Activated naive CD8-positive, alpha-beta T cell (primary cell): Measurements from ENCODE around the gene SPAG9.

ENCODE experiments used
- H3K27ac Mint-ChIP-seq: one replicate; pipeline ENCODE4 v1.8.0; 2021; ENCODE audit warnings: mixed read lengths
- H3K27me3 Mint-ChIP-seq: one replicate; pipeline ENCODE4 v1.8.0; 2021; ENCODE audit warnings: mixed read lengths
- H3K36me3 Mint-ChIP-seq: one replicate; pipeline ENCODE4 v1.8.0; 2021; ENCODE audit warnings: mixed read lengths
- H3K4me1 Mint-ChIP-seq: one replicate; pipeline ENCODE4 v1.8.0; 2021; ENCODE audit warnings: low read depth, mixed read lengths
- H3K4me3 Mint-ChIP-seq: one replicate; pipeline ENCODE4 v1.8.0; 2021; ENCODE audit warnings: mild to moderate bottlenecking, mixed read lengths
- H3K9me3 Mint-ChIP-seq: one replicate; pipeline ENCODE4 v1.8.0; 2021; ENCODE audit warnings: low read depth, mixed read lengths

The SPAG9 gene, protein sequence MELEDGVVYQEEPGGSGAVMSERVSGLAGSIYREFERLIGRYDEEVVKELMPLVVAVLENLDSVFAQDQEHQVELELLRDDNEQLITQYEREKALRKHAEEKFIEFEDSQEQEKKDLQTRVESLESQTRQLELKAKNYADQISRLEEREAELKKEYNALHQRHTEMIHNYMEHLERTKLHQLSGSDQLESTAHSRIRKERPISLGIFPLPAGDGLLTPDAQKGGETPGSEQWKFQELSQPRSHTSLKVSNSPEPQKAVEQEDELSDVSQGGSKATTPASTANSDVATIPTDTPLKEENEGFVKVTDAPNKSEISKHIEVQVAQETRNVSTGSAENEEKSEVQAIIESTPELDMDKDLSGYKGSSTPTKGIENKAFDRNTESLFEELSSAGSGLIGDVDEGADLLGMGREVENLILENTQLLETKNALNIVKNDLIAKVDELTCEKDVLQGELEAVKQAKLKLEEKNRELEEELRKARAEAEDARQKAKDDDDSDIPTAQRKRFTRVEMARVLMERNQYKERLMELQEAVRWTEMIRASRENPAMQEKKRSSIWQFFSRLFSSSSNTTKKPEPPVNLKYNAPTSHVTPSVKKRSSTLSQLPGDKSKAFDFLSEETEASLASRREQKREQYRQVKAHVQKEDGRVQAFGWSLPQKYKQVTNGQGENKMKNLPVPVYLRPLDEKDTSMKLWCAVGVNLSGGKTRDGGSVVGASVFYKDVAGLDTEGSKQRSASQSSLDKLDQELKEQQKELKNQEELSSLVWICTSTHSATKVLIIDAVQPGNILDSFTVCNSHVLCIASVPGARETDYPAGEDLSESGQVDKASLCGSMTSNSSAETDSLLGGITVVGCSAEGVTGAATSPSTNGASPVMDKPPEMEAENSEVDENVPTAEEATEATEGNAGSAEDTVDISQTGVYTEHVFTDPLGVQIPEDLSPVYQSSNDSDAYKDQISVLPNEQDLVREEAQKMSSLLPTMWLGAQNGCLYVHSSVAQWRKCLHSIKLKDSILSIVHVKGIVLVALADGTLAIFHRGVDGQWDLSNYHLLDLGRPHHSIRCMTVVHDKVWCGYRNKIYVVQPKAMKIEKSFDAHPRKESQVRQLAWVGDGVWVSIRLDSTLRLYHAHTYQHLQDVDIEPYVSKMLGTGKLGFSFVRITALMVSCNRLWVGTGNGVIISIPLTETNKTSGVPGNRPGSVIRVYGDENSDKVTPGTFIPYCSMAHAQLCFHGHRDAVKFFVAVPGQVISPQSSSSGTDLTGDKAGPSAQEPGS (N-terminal part only)

GRCh38 chr17:51120739-51121619, at the start of gene SPAG9:
SPAG9 (minus strand) TSS chr17:51120868; CDS start chr17:51120656, 212 bp downstream.
- no peaks in the 10 kb centered on the region for H3K9me3 Mint-ChIP-seq
- H3K27ac Mint-ChIP-seq: peak within 1 kb of the TSS; percentile 99
- H3K4me1 Mint-ChIP-seq: peaks cover 56% of the 10 kb centered on the region
- peak within 1 kb of the TSS; percentile 98 for H3K4me3 Mint-ChIP-seq
- H3K27me3 Mint-ChIP-seq: no peaks in the 10 kb centered on the region
- H3K36me3 Mint-ChIP-seq: no peaks in the 10 kb centered on the region

- Mint-ChIP-seq H3K27ac (peak overlapping the region; percentile 61), H3K36me3 (peaks cover 14% of the 10 kb centered on the region), H3K4me1 (peaks cover 35% of the 10 kb centered on the region), H3K9me3 (no peaks in the 10 kb centered on the region), H3K4me3 (peak overlapping the region; percentile 53), H3K27me3 (no peaks in the 10 kb centered on the region)
Observed at GRCh38 chr17:51169340-51169739, 48.7 kb upstream of the SPAG9 start.

DNA sequence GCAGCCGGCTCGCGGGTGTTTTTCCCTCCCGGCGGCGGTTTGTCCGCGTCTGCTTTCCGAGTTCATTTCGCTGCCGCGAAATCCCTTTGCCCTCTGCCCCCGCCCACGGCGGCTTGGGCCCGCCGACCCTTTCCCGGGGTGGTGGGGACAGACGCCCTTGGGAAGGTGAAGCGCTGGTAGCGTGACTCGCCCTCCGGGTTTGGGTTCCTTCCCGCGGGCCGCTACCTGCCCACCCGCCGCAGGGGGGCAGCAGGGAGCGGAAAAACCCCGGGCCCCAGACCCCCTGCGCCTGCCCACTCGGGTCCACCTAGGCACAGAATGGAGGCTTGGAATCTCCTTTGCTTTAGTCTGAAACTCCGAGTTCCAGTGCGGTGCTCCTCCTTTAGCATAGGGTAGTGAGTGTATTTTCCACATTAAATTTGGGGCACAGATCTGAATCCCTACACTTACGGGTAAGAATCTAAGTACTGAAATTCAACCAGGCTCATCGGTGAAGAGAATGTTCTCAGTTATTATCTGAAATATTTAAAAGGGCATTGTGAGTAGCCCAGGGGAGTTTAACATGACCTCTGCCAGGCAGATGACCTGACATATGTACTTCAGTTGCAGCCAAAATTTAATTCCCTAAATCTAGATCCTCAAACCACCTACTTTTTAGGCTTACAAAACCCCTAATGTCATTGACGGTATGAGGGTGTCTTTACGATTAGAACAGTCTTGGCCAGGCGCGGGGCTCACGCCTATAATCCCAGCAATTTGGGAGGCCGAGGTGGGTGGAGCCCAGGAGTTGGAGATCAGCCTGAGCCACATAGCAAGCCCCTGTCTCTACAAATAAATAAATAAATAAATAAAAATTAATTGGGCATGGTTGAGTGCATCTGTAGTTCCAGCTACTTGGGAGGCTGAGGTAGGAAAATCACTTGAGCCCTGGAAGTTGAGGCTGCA, 46.6 kb upstream of the SPAG9 start:
- Mint-ChIP-seq H3K36me3 (peaks cover 13% of the 10 kb centered on the region), H3K9me3 (no peaks in the 10 kb centered on the region), H3K27ac (peak overlapping the region; percentile 90), H3K4me3 (peak overlapping the region; percentile 96), H3K27me3 (no peaks in the 10 kb centered on the region), H3K4me1 (peaks cover 35% of the 10 kb centered on the region)

GRCh38 chr17:51166198-51166986, 45.7 kb upstream of the SPAG9 start, which contains the start of gene NME2:
NME2 (plus strand) TSS chr17:51166411; CDS start chr17:51166831, 420 bp downstream.
- Mint-ChIP-seq H3K36me3 (peaks cover 17% of the 10 kb centered on the region), H3K27me3 (no peaks in the 10 kb centered on the region), H3K4me1 (peaks cover 35% of the 10 kb centered on the region), H3K27ac (peak within 1 kb of the TSS; percentile 97), H3K9me3 (no peaks in the 10 kb centered on the region), H3K4me3 (peak within 1 kb of the TSS; percentile 96)

GRCh38 chr17:51165680-51166197, 45.1 kb upstream of the SPAG9 start:
- H3K9me3 Mint-ChIP-seq: no peaks in the 10 kb centered on the region
- H3K27me3 Mint-ChIP-seq: no peaks in the 10 kb centered on the region
- H3K4me3 Mint-ChIP-seq: peak overlapping the region; percentile 93
- peaks cover 35% of the 10 kb centered on the region for H3K4me1 Mint-ChIP-seq
- peak overlapping the region; percentile 97 for H3K27ac Mint-ChIP-seq
- H3K36me3 Mint-ChIP-seq: peaks cover 19% of the 10 kb centered on the region

DNA sequence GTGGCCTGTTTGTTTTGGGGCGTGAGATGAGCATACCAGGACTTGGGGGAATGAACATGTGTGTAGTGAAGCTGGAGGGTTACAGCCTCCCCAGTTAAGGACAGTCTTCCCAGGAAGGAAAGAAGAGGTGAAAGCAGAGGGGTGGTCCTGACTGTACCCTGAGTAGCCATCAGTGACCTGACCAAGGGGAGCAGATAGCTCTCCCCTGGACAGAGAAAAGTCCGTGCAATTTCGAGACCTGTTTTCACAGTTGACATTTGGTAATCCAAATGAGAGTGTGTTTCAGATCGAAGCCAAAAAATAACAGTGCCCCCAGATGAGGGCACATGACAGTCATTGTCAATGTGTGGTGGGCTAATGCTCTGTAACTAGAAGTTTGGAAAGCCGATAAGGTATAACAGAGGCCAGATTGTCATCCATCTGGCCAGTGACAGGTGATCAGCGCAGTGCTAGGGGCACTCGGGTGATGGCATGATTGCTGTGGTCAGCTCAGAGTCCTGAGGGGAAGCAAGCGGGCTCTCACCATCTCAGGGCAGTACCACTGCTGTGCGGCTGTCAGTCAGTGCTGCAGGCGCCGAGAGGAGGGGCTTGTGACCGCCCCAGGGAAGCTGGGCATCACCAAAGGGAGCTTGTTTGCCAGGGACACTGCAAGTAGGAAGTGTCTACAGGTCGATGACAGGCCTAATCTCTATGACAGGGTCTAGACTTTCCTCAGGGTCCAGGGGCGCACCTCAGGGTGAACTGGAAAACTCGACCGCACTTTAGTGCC, 44.4 kb upstream of the SPAG9 start:
- Mint-ChIP-seq H3K36me3 (peaks cover 20% of the 10 kb centered on the region), H3K4me1 (peaks cover 32% of the 10 kb centered on the region), H3K9me3 (no peaks in the 10 kb centered on the region), H3K4me3 (peak overlapping the region; percentile 93), H3K27me3 (no peaks in the 10 kb centered on the region), H3K27ac (peak overlapping the region; percentile 97)

- Mint-ChIP-seq H3K4me1 (peaks cover 32% of the 10 kb centered on the region), H3K27me3 (no peaks in the 10 kb centered on the region), H3K9me3 (no peaks in the 10 kb centered on the region), H3K36me3 (peaks cover 18% of the 10 kb centered on the region), H3K4me3 (no peak overlapping the region), H3K27ac (no peak overlapping the region)
Observed at GRCh38 chr17:51161541-51161940, 40.9 kb upstream of the SPAG9 start.

- Mint-ChIP-seq H3K27me3 (no peaks in the 10 kb centered on the region), H3K9me3 (no peaks in the 10 kb centered on the region), H3K36me3 (peaks cover 18% of the 10 kb centered on the region), H3K27ac (peak overlapping the region; percentile 41), H3K4me3 (no peak overlapping the region), H3K4me1 (peaks cover 29% of the 10 kb centered on the region)
Observed at GRCh38 chr17:51159604-51160003, 38.9 kb upstream of the SPAG9 start.

DNA sequence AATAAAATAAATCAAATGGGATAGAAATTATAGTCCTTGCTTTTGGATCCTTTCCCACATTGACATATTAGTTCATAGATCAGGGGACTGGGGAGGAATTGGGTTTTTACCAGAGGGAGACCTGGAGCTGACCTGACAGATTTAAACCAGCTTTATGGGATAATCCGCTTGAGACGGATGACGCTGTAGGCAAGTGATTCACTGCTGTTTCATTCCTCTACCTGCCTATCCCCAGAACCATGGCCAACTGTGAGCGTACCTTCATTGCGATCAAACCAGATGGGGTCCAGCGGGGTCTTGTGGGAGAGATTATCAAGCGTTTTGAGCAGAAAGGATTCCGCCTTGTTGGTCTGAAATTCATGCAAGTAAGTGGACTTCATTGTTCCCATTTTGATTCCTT, 34.7 kb upstream of the SPAG9 start:
- peaks cover 9% of the 10 kb centered on the region for H3K36me3 Mint-ChIP-seq
- H3K27ac Mint-ChIP-seq: no peak overlapping the region
- H3K9me3 Mint-ChIP-seq: no peaks in the 10 kb centered on the region
- peaks cover 29% of the 10 kb centered on the region for H3K4me1 Mint-ChIP-seq
- H3K27me3 Mint-ChIP-seq: no peaks in the 10 kb centered on the region
- no peak overlapping the region for H3K4me3 Mint-ChIP-seq

DNA sequence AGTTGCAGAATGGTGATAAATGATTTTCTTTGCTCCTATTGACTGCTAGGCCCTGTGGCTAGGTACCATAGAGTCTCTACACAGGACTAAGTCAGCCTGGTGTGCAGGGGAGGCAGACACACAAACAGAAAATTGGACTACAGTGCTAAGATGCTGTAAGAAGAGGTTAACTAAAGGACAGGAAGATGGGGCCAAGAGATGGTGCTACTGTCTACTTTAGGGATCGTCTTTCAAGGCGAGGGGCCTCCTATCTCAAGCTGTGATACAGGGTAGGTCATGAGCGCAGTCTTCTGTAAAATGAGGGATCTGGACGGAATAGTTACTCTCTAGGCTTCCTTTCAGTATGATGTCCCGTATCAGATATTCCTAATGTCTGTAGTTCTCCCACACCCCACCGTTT, 33.5 kb upstream of the SPAG9 start:
- Mint-ChIP-seq H3K9me3 (no peaks in the 10 kb centered on the region), H3K36me3 (peaks cover 5% of the 10 kb centered on the region), H3K4me3 (no peak overlapping the region), H3K27ac (no peak overlapping the region), H3K4me1 (peaks cover 26% of the 10 kb centered on the region), H3K27me3 (no peaks in the 10 kb centered on the region)

DNA sequence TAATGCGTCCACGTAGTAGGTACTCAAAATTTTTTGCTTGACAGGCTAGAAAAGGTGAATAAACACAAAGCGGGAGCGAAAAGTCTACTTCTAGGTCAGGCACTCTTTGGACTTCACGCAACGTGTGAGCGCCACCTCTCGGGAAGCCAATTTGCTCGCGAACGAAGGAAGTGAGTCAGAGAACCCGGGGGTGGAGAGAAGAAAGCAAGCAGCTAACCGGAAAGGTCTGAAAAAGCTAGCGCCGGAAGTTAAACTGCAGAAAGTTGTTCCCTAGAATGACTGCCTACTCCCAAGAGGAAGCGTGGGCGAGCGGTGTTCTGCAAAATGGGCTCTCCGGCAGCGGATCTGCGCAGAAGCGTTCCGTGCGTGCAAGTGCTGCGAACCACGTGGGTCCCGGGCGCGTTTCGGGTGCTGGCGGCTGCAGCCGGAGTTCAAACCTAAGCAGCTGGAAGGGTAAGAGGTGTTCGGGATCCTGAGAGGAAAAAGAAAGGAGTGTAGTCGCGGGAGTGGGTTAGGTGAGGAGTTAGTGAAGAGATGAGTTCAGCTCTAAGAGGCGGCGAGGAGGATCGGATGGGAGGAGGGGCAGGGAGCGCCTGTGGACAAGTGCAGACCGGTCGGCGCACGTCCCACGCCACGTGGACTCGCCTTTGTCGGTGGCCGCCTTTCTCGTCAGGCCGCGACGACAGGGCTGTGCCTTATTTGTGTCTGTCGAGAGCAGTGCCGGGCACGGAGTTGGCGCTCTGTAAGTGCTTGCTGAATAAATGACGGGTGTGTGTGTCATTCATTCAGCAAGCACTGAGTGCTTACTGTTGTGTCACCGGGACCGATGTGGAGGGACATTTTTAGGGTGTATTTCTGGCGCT, 32.8 kb upstream of the SPAG9 start, which contains the start of gene NME1:
Gene NME1 (plus strand): TSS at position 350 of the 863 bp plus-strand sequence. CDS start 2,096 bp downstream, outside the sequence.
- Mint-ChIP-seq H3K4me1 (peaks cover 21% of the 10 kb centered on the region), H3K9me3 (no peaks in the 10 kb centered on the region), H3K36me3 (peaks cover 5% of the 10 kb centered on the region), H3K4me3 (no peak within 1 kb of the TSS), H3K27ac (no peak within 1 kb of the TSS), H3K27me3 (no peaks in the 10 kb centered on the region)
